Neural cell (in vitro differentiated cells): ENCODE results near the gene LBHD1. TPM values are rescaled to one million over a fixed set of nuclear protein-coding genes. Genes with fewer than 3 reads are reported as not detected.

Experiments used
- H2AFZ ChIP-seq: fragments of 200-600, 300-800 bp; sonication (generic), shearing (Covaris generic); 2 replicates; pipeline ENCODE4 v1.6.0; 2014; ENCODE audit warnings: low read depth, mild to moderate bottlenecking, antibody characterized with exemption, low read length, moderate library complexity
- H3F3A ChIP-seq: fragments of 200-600 bp; shearing (Covaris generic); 2 replicates; pipeline ENCODE4 v1.6.1; 2016; ENCODE audit warnings: mild to moderate bottlenecking, moderate library complexity, mixed read lengths, antibody characterized with exemption, low read length; ENCODE audit not compliant: insufficient read depth, poor library complexity, severe bottlenecking
- H3K27ac ChIP-seq: fragments of 200-600, 300-800 bp; sonication (generic), shearing (Covaris generic); 2 replicates; pipeline ENCODE4 v1.5.1; 2014; ENCODE audit warnings: mild to moderate bottlenecking, low read length, moderate library complexity
- H3K27me3 ChIP-seq: fragments of 300-800, 200-600 bp; sonication (generic), shearing (Covaris generic); 2 replicates; pipeline ENCODE4 v1.6.0; 2014; ENCODE audit warnings: mild to moderate bottlenecking, low read depth, low read length, moderate library complexity; ENCODE audit not compliant: insufficient read depth
- H3K36me3 ChIP-seq: fragments of 300-800, 200-600 bp; sonication (generic), shearing (Covaris generic); 2 replicates; pipeline ENCODE4 v1.5.1; 2014; ENCODE audit warnings: mild to moderate bottlenecking, antibody characterized with exemption, low read length, moderate library complexity; ENCODE audit not compliant: insufficient read depth
- H3K4me2 ChIP-seq: fragments of 300-800, 200-600 bp; sonication (generic), shearing (Covaris generic); 2 replicates; pipeline ENCODE4 v1.6.0; 2014; ENCODE audit warnings: mild to moderate bottlenecking, low read length
- H3K4me3 ChIP-seq: fragments of 300-800, 200-600 bp; sonication (generic), shearing (Covaris generic); 2 replicates; pipeline ENCODE4 v1.5.1; 2014; ENCODE audit warnings: mild to moderate bottlenecking, low read length, moderate library complexity
- H3K79me2 ChIP-seq: fragments of 200-600 bp; shearing (Covaris generic); replicated peaks from 2 replicates; pipeline ENCODE4 v1.6.0; 2014; ENCODE audit warnings: mild to moderate bottlenecking, low read length, moderate library complexity; ENCODE audit not compliant: insufficient read depth
- H3K9ac ChIP-seq: fragments of 300-800, 200-600 bp; sonication (generic), shearing (Covaris generic); 2 replicates; pipeline ENCODE4 v1.6.1; 2016; ENCODE audit warnings: mild to moderate bottlenecking, low read length, mixed read lengths
- H3K9me2 ChIP-seq: fragments of 200-600 bp; shearing (Covaris generic); 2 replicates; pipeline ENCODE4 v1.6.1; 2016; ENCODE audit warnings: mild to moderate bottlenecking, low read length, mixed read lengths; ENCODE audit not compliant: insufficient read depth
- H3K9me3 ChIP-seq: fragments of 200-600, 300-800 bp; sonication (generic), shearing (Covaris generic); 2 replicates; pipeline ENCODE4 v1.6.1; 2016; ENCODE audit warnings: mild to moderate bottlenecking, mixed run types, low read length, moderate library complexity, mixed read lengths
- H4K20me1 ChIP-seq: fragments of 200-600 bp; shearing (Covaris generic); 2 replicates; pipeline ENCODE4 v1.6.1; 2016; ENCODE audit warnings: mild to moderate bottlenecking, mixed run types; ENCODE audit not compliant: insufficient read depth
- CTCF ChIP-seq: fragments of 450-650 bp; IDR thresholded peaks from 2 replicates; pipeline ENCODE4 v1.5.1; 2014; ENCODE audit warnings: antibody characterized with exemption, mild to moderate bottlenecking, moderate library complexity; ENCODE audit not compliant: poor library complexity, severe bottlenecking
- EP300 ChIP-seq: fragments of 450-650 bp; conservative IDR thresholded peaks from 2 replicates; pipeline ENCODE4 v1.6.1; 2014; ENCODE audit warnings: antibody characterized with exemption, mild to moderate bottlenecking, moderate library complexity; ENCODE audit not compliant: poor library complexity, severe bottlenecking
- EZH2 ChIP-seq: fragments of 200-600, 300-800 bp; shearing (Covaris generic), sonication (generic); IDR thresholded peaks from 2 replicates; pipeline ENCODE4 v1.6.1; 2014; ENCODE audit warnings: antibody characterized with exemption, low read length, borderline replicate concordance, mild to moderate bottlenecking; ENCODE audit not compliant: insufficient read depth, poor library complexity, severe bottlenecking
- MXI1 ChIP-seq: fragments of 450-650 bp; conservative IDR thresholded peaks from 2 replicates; pipeline ENCODE4 v1.6.1; 2014; ENCODE audit warnings: antibody characterized with exemption, mild to moderate bottlenecking; ENCODE audit not compliant: poor library complexity, severe bottlenecking
- POLR2AphosphoS5 ChIP-seq: IDR thresholded peaks from 2 replicates; pipeline ENCODE4 v1.6.1; 2012
- RAD21 ChIP-seq: fragments of 450-650 bp; conservative IDR thresholded peaks from 2 replicates; pipeline ENCODE4 v1.6.1; 2014; ENCODE audit warnings: antibody characterized with exemption, mild to moderate bottlenecking, moderate library complexity
- REST ChIP-seq: IDR thresholded peaks from 2 replicates; pipeline ENCODE4 v1.6.1; 2012; ENCODE audit warnings: borderline replicate concordance
- SMC3 ChIP-seq: fragments of 450-650 bp; conservative IDR thresholded peaks from 2 replicates; pipeline ENCODE4 v1.6.1; 2014; ENCODE audit warnings: antibody characterized with exemption, mild to moderate bottlenecking, moderate library complexity; ENCODE audit not compliant: poor library complexity
- TAF1 ChIP-seq: IDR thresholded peaks from 2 replicates; pipeline ENCODE4 v1.6.1; 2012; ENCODE audit warnings: low read depth
- polyA plus RNA-seq: library from polyadenylated mRNA; depleted of rRNA; stranded (reverse); fragments of >200 nt; gene quantifications from 2 replicates; pipeline ENCODE4 v1.2.3, GENCODE V29; 2014

The LBHD1 gene
- polyA plus RNA-seq, 1 donor from 2014 or later = 10.6 TPM

GRCh38 chr11:62716816-62717215 is 44.7 kb upstream of the LBHD1 start:
- H3K9ac ChIP-seq = no peak overlapping the region
- H3K79me2 ChIP-seq = peaks cover 12% of the 10 kb centered on the region

GRCh38 chr11:62716206-62716605 is 44.1 kb upstream of the LBHD1 start:
- Histone ChIP-seq H3K27ac (no peak overlapping the region), H3K9me2 (no peaks in the 10 kb centered on the region), H3K9me3 (no peaks in the 10 kb centered on the region), H3K36me3 (peaks cover 12% of the 10 kb centered on the region), H3K4me3 (no peak overlapping the region), H3F3A (no peaks in the 10 kb centered on the region), H4K20me1 (no peaks in the 10 kb centered on the region), H3K79me2 (peaks cover 7% of the 10 kb centered on the region), H3K9ac (no peak overlapping the region), H2AFZ (no peak overlapping the region), H3K4me2 (no peak overlapping the region), H3K27me3 (no peaks in the 10 kb centered on the region)
- no peak for TF ChIP-seq SMC3
- no peak for TF ChIP-seq CTCF
- no peak for TF ChIP-seq TAF1
- no peak for TF ChIP-seq EZH2

More at GRCh38 chr11:62716816-62717215, 44.7 kb upstream of the LBHD1 start:
- Histone ChIP-seq H3K9me3 (no peaks in the 10 kb centered on the region), H3K36me3 (peaks cover 18% of the 10 kb centered on the region), H3F3A (no peaks in the 10 kb centered on the region), H3K27ac (no peak overlapping the region), H3K4me2 (no peak overlapping the region), H3K27me3 (no peaks in the 10 kb centered on the region), H3K4me3 (no peak overlapping the region), H4K20me1 (no peaks in the 10 kb centered on the region), H3K9me2 (no peaks in the 10 kb centered on the region), H2AFZ (no peak overlapping the region)
- TF ChIP-seq SMC3 (no peak), MXI1 (no peak), EZH2 (no peak), POLR2AphosphoS5 (no peak), TAF1 (no peak), CTCF (no peak), RAD21 (no peak), REST (no peak), EP300 (no peak)
